ENCODE data around the gene EZR.

GRCh38 chr6:158831571-158831970, 12.4 kb upstream of the EZR start:
- no peak for TF ChIP-seq CTCF (IDR thresholded peaks at IDR 0.05; ENCODE audit: borderline replicate concordance, extremely low read depth, low read length, poor library complexity, severe bottlenecking)
- no peak for TF ChIP-seq EZH2 (IDR thresholded peaks at IDR 0.05; ENCODE audit: borderline replicate concordance, low read depth, low read length, severe bottlenecking)
